HEK293 (cell line): ENCODE data around the gene UNC5CL.

Experiments used
- BCL11A ChIP-seq: fragments of 450-650 bp; formaldehyde crosslinking; IDR thresholded peaks from 2 replicates; pipeline ENCODE4 v1.5.1; 2016; ENCODE audit warnings: low read depth, missing biosample characterization, missing genetic modification characterization
- GLIS2 ChIP-seq: fragments of 450-650 bp; formaldehyde crosslinking; IDR thresholded peaks from 2 replicates; pipeline ENCODE4 v1.5.1; 2016; ENCODE audit warnings: missing biosample characterization, missing genetic modification characterization
- HIC1 ChIP-seq: fragments of 450-650 bp; formaldehyde crosslinking; IDR thresholded peaks from 2 replicates; pipeline ENCODE4 v1.5.1; 2016; ENCODE audit warnings: missing biosample characterization, missing genetic modification characterization
- IKZF3 ChIP-seq: fragments of 450-650 bp; IDR thresholded peaks from 2 replicates; pipeline ENCODE4 v1.5.0; 2018; ENCODE audit warnings: missing biosample characterization, mild to moderate bottlenecking, missing genetic modification characterization, moderate library complexity
- KLF1 ChIP-seq: fragments of 450-650 bp; formaldehyde crosslinking; IDR thresholded peaks from 2 replicates; pipeline ENCODE4 v1.5.1; 2016; ENCODE audit warnings: missing biosample characterization, missing genetic modification characterization
- KLF7 ChIP-seq: fragments of 450-650 bp; formaldehyde crosslinking; IDR thresholded peaks from 2 replicates; pipeline ENCODE4 v1.5.1; 2016; ENCODE audit warnings: missing biosample characterization, missing genetic modification characterization, borderline replicate concordance
- OSR2 ChIP-seq: fragments of 450-650 bp; formaldehyde crosslinking; IDR thresholded peaks from 2 replicates; pipeline ENCODE4 v1.5.1; 2016; ENCODE audit warnings: missing biosample characterization, missing genetic modification characterization
- PRDM1 ChIP-seq: fragments of 450-650 bp; formaldehyde crosslinking; IDR thresholded peaks from 2 replicates; pipeline ENCODE4; 2016; ENCODE audit warnings: missing biosample characterization, missing genetic modification characterization
- REPIN1 ChIP-seq: fragments of 450-650 bp; formaldehyde crosslinking; IDR thresholded peaks from 2 replicates; pipeline ENCODE4 v1.5.1; 2017; ENCODE audit warnings: missing biosample characterization, missing genetic modification characterization, low read depth
- SP7 ChIP-seq: fragments of 450-650 bp; formaldehyde crosslinking; IDR thresholded peaks from 2 replicates; pipeline ENCODE4 v1.5.1; 2016; ENCODE audit warnings: missing biosample characterization, missing genetic modification characterization
- ZBTB44 ChIP-seq: fragments of 450-650 bp; IDR thresholded peaks from 2 replicates; pipeline ENCODE4 v1.5.1; 2018; ENCODE audit warnings: missing biosample characterization, mild to moderate bottlenecking, missing genetic modification characterization
- ZEB2 ChIP-seq: fragments of 450-650 bp; formaldehyde crosslinking; IDR thresholded peaks from 2 replicates; pipeline ENCODE4 v1.5.1; 2016; ENCODE audit warnings: missing biosample characterization, missing genetic modification characterization
- ZNF10 ChIP-seq: fragments of 450-650 bp; formaldehyde crosslinking; IDR thresholded peaks from 2 replicates; pipeline ENCODE4 v1.5.1; 2017; ENCODE audit warnings: missing biosample characterization, missing genetic modification characterization
- ZNF335 ChIP-seq: fragments of 450-650 bp; formaldehyde crosslinking; conservative IDR thresholded peaks from 2 replicates; pipeline ENCODE4 v1.5.1; 2016; ENCODE audit warnings: missing biosample characterization, missing genetic modification characterization
- ZNF350 ChIP-seq: fragments of 450-650 bp; formaldehyde crosslinking; IDR thresholded peaks from 2 replicates; pipeline ENCODE4 v1.5.0; 2017; ENCODE audit warnings: missing biosample characterization, mild to moderate bottlenecking, missing genetic modification characterization
- ZNF416 ChIP-seq: fragments of 450-650 bp; formaldehyde crosslinking; IDR thresholded peaks from 2 replicates; pipeline ENCODE4 v1.5.1; 2016; ENCODE audit warnings: missing biosample characterization, missing genetic modification characterization
- ZNF423 ChIP-seq: fragments of 450-650 bp; formaldehyde crosslinking; IDR thresholded peaks from 2 replicates; pipeline ENCODE4 v1.5.1; 2016; ENCODE audit warnings: missing biosample characterization, missing genetic modification characterization
- ZNF518A ChIP-seq: fragments of 450-650 bp; formaldehyde crosslinking; conservative IDR thresholded peaks from 2 replicates; pipeline ENCODE4 v1.5.1; 2016; ENCODE audit warnings: low read depth, missing biosample characterization, missing genetic modification characterization
- ZNF558 ChIP-seq: fragments of 450-650 bp; formaldehyde crosslinking; IDR thresholded peaks from 2 replicates; pipeline ENCODE4 v1.5.1; 2016; ENCODE audit warnings: missing biosample characterization, missing genetic modification characterization
- ZNF580 ChIP-seq: fragments of 450-650 bp; formaldehyde crosslinking; IDR thresholded peaks from 2 replicates; pipeline ENCODE4 v1.5.1; 2016; ENCODE audit warnings: missing biosample characterization, missing genetic modification characterization
- ZNF692 ChIP-seq: fragments of 450-650 bp; formaldehyde crosslinking; IDR thresholded peaks from 2 replicates; pipeline ENCODE4 v1.5.1; 2016; ENCODE audit warnings: missing biosample characterization, missing genetic modification characterization
- ZNF747 ChIP-seq: fragments of 450-650 bp; formaldehyde crosslinking; IDR thresholded peaks from 2 replicates; pipeline ENCODE4 v1.5.1; 2016; ENCODE audit warnings: missing biosample characterization, missing genetic modification characterization
- ZNF768 ChIP-seq: fragments of 450-650 bp; formaldehyde crosslinking; IDR thresholded peaks from 2 replicates; pipeline ENCODE4 v1.5.1; 2018; ENCODE audit warnings: missing biosample characterization, mild to moderate bottlenecking, missing genetic modification characterization
- ZNF785 ChIP-seq: fragments of 450-650 bp; formaldehyde crosslinking; IDR thresholded peaks from 2 replicates; pipeline ENCODE4 v1.5.1; 2016; ENCODE audit warnings: missing biosample characterization, missing genetic modification characterization
- ZNF843 ChIP-seq: fragments of 450-650 bp; formaldehyde crosslinking; IDR thresholded peaks from 2 replicates; pipeline ENCODE4 v1.5.1; 2016; ENCODE audit warnings: missing biosample characterization, missing genetic modification characterization
- ZSCAN5A ChIP-seq: fragments of 450-650 bp; formaldehyde crosslinking; IDR thresholded peaks from 2 replicates; pipeline ENCODE4 v1.5.1; 2016; ENCODE audit warnings: missing biosample characterization, missing genetic modification characterization
- ZXDB ChIP-seq: fragments of 450-650 bp; formaldehyde crosslinking; IDR thresholded peaks from 2 replicates; pipeline ENCODE4 v1.5.1; 2016; ENCODE audit warnings: missing biosample characterization, missing genetic modification characterization

UNC5CL gene

GRCh38 chr6:40997234-40997957 lies 41.6 kb downstream of the UNC5CL start (continued):
- TF ChIP-seq KLF1 = no peak
- no peak for TF ChIP-seq ZSCAN5A (tag by site-specific recombination)
- peak; percentile 63; the same call in 1 of the 2 replicates for TF ChIP-seq ZXDB (tag by site-specific recombination)
- TF ChIP-seq ZNF416 = peak; percentile 88
- TF ChIP-seq ZNF580 = 0 out of 2 replicates have a peak, but pooled peaks have one; percentile 35
- peak; percentile 89 for TF ChIP-seq IKZF3 (tag by site-specific recombination)
- TF ChIP-seq BCL11A (tag by site-specific recombination) = 0 out of 2 replicates have a peak, but pooled peaks have one; percentile 44
- peak; percentile 51; the same call in 1 of the 2 replicates for TF ChIP-seq ZNF423 (tag by site-specific recombination)
- TF ChIP-seq ZNF747 (tag by site-specific recombination) = no peak
- peak; percentile 94 for TF ChIP-seq PRDM1
- no peak for TF ChIP-seq ZNF10 (tag by site-specific recombination)
- no peak for TF ChIP-seq ZNF785
- TF ChIP-seq ZNF558 (tag by site-specific recombination) = no peak
- no peak for TF ChIP-seq KLF7 (tag by site-specific recombination)
- peak; percentile 80 for TF ChIP-seq HIC1 (tag by site-specific recombination)
- TF ChIP-seq ZNF518A (tag by site-specific recombination) = peak; percentile 35; the same call in 1 of the 2 replicates
- TF ChIP-seq ZNF843 = peak; percentile 57; the same call in 1 of the 2 replicates
- peak; percentile 75 for TF ChIP-seq ZEB2 (tag by site-specific recombination)
- TF ChIP-seq GLIS2 (tag by site-specific recombination) = 0 out of 2 replicates have a peak, but pooled peaks have one; percentile 44
- peak; percentile 31; the same call in 1 of the 2 replicates for TF ChIP-seq ZNF692 (tag by site-specific recombination)
- TF ChIP-seq ZNF350 (tag by site-specific recombination) = peak; percentile 40; the same call in 1 of the 2 replicates
- TF ChIP-seq ZBTB44 (tag by site-specific recombination) = peak; percentile 22; the same call in 1 of the 2 replicates
- no peak for TF ChIP-seq ZNF768
- TF ChIP-seq SP7 (tag by site-specific recombination) = peak; percentile 82
- peak; percentile 85 for TF ChIP-seq OSR2 (tag by site-specific recombination)
- peak; percentile 78 for TF ChIP-seq ZNF335 (tag by site-specific recombination)
- TF ChIP-seq REPIN1 (tag by site-specific recombination) = no peak
